AG08396 (cell line): ENCODE data around the gene ISM2.
"Not testable (repeated sequence)": the region's sequence is repeated elsewhere in the genome, so short reads cannot be mapped to it uniquely, and the experiment has no call there.

ENCODE experiments used
- DNase-seq: peaks from one replicate; pipeline ENCODE4 v3.0.0; 2012; ENCODE audit warnings: low spot score, mixed read lengths

ISM2 gene

DNA sequence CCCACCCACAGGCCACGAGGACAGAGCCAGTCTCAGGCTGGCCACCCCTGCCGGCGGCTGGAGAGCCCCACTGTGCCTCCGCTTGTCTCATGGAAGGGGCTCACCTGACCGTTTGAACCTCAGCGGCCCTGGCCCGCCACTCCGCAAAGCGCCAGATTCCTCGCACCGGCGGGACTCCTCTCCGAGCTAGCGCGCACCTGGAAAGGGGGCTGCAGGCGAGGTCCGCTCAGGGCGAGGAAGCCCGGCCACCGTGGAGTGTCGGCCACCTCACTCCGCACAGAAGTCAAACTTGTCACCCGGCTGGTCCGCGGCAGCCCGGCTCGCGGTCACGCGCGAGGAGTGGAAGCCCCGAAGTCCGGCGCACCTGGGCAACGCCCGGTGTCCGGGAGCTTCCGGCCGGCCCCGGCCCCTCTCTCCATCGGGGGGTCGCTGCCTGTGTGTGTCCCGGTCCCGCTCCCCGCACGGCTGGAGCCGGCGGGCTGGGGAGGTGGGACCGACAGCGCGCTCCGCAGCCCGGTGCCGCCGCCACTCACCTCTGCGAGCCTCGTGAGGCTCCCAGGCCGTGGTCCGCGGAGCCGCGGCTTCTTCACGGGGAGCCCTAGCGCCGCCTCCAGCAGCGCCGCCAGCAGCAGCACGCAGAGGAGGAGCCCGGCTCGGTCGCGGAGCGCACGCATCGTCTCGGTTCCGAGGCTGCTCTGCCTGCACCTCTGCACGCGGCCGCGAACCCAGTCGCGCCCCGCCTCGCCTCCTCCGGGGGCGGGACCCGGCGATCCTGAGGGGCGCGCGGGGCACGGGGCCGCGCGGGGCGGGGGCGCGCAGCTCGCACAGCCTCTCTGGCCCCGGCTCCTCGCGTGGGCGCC lies at the start of gene ISM2:
Gene ISM2 (minus strand): TSS at position 697 of the 860 bp plus-strand sequence. CDS start 23 bp downstream, at position 674.
- DNase-seq: peak; percentile 84

DNA sequence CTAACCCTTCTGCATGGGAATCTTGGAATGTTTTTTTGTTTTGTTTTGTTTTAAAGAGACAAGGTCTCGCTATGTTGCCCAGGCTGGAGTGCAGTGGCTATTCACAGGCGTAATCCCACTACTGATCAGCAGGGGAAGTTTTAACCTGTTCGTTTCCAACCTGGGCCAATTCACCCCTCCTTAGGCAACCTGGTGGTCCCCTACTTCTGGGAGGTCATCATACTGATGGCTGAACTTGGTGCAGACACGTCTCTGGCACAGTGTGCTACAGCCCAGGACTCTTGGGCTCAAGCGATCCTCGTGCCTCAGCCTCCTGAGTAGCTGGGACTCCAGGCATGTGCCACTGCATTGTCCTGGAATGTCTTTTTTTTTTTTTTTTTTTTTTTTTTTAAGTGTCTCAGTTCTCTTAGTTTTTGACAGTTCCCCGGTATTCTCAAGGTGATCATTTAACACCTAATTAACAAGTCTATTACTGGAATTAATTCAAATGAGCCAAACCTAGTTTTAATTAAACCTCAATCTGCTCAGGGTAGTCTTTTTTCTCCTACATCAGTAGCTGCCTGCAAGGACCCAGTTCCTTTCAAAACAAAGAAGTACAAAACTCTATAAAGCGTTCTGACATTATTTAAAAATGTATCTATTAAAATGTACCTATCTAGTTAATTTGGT lies 49.0 kb upstream of the ISM2 start:
- no peak for DNase-seq

DNA sequence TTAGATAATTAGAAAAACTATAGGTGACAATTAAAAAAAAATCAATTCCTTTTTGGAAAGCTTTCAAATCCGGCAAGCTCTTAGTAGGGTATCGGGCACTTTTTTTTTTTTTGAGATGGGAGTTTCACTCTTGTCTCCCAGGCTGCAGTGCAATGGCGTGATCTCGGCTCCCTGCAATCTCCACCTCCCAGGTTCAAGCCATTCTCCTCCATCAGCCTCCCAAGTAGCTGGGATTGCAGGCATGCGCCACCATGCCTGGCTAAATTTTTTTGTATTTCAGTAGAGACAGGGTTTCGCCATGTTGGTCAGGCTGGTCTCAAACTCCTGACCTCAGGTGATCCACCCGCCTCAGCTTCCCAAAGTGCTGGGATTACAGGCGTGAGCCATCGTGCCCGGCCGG lies 46.6 kb upstream of the ISM2 start:
- DNase-seq: not testable (repeated sequence)

DNA sequence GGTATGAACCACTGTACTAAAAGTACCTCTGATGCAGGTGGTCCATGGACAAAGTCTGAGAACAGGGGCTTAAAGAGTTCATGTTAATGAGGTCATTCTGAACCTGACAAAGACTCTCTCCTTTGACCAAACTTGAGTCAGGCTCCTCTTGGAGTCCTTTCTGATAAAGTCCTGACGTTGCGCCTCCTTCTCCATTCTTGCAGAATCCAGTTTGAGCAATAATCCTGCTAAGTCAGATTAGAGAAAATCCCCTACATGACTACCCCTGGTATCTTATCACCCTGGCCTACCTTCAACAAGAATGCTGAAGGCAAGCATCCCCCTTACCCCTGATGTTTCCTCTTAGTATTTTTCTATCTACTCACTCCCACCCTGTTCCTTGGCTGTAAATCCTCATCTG lies 46.0 kb upstream of the ISM2 start:
- no peak for DNase-seq

DNA sequence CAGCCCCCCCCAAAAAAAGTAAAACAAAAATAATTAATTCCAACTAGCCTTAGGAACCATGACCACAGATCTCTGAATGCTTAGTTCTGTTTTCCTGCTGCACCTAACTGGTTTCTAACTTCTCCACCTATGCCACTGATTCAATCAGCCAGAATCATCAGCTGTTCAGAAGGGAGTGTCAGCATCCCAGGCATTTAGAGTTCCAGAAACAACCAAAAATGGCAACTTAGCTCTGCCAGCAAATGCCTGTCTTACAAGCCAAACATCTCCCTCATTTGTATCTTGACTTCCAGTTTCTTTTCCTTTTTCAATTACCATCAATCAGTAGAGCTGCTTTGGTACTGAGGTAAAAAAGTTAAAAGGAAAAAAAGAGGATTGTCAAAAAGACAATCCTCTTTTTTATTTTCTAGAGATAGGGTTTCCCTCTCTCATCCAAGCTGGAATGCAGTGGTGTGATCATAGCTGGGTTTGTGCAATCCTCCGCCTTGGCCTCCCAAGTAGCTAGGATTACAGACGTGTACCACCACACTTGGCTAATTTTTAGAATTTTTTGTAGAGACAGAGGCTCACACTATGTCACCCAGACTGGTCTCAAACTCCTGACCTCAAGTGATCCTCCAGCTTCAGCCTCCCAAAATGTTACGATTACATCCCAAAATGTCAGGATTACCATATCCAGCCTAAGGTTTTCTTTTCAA lies 45.2 kb upstream of the ISM2 start:
- no peak for DNase-seq

DNA sequence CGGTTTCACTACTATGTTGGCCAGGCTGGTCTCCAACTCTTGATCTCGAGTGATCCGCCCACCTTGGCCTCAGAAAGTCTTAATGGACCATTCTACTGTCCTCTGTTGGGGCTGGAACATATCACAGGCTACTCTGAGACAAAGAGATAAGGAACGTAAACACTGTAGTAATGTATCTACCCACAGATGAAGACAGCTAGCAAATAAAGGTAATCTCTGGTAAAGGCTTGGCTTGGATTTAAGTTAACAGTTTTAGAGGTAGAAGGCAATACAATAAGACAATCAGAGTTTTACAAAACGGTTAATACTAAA lies 44.6 kb upstream of the ISM2 start:
- DNase-seq: no peak

DNA sequence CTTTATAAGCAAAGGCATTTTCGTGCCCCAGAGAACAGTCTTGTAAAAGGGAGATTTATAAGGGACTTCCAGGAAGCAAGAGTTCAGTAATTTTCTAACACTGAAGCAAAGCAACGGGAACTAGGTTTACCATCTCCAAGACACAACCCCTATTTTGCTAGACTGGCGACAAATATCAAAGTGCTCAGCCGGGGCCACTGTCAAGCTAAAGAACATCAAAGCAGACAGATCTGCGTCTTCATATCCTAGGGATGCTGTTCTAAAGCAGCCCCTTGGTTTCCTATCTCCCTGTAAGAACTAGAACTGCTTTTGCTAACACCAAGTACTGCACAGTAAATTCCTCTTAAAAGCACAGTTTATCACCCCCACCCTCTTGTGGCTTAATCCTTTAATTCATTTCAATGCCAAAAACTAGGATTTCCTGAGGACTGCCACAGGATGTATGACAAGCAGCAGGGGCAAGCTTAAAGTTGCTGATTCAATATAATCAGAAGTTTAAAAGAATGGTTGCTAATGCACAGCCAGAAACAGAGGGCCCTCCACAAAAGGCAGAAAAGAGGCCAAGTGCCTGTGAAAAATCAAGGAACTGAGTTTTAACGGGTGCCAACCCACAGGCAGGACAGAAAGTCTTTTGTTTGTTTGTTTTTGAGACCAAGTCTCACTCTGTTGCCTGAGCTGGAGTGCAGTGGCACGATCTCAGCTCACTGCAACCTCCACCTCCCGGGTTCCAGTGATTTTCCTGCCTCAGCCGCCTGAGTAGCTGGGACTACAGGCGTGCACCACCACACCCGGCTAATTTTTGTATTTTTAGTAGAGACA lies 44.0 kb upstream of the ISM2 start:
- no peak for DNase-seq

DNA sequence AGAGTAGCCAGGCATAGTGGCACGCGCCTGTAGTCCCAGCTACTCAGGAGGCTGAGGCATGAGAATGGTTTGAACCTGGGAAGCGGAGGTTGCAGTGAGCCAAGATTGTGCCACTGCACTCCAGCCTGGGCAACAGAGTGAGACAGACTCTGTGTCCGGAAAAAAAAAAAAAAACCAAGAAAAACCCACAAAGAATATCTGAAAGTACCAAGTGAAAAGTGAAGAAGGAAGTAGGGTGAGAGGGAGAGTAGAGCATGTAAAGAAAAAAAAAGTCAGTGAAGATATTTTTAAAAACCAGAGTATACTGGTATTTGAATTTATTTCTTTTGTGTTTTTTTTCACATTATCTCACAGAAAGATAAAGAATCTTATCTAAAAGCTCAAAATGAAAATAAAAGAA lies 43.3 kb upstream of the ISM2 start:
- DNase-seq: no peak

DNA sequence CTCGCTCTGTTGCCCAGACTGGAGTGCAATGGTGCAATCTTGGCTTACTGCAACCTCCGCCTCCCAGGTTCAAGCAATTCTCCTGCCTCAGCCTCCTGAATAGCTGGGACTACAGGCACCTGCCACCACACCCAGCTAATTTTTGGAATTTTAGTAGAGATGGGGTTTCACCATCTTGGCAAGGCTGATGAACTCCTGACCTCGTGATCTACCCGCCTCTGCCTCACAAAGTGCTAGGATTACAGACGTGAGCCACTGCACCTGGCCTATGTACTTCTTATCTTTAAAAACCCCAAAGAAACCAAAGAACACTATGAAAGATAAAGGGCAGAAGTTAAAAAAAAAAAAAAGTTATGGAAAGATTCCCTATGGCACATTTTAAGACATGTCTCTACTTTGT lies 38.3 kb upstream of the ISM2 start:
- not testable (repeated sequence) for DNase-seq

DNA sequence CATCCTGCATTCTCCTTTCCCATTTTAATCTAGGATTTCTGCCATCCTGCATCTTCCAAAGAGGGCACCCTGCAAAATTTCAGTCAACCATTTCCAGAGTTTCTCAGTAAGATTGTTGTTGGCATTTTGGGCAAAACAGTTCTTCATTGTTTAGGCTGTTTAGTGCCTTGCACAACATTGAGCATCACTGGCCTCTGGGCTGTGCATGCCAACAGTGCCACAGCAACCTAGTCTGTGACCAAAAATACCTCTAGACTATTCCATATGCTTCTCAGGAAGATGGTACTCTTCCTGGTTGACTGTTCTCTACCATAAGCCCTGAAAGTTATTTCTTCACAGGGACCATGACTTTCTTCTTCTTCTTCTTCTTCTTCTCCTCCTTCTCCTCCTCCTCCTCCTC lies 32.5 kb upstream of the ISM2 start:
- no peak for DNase-seq

DNA sequence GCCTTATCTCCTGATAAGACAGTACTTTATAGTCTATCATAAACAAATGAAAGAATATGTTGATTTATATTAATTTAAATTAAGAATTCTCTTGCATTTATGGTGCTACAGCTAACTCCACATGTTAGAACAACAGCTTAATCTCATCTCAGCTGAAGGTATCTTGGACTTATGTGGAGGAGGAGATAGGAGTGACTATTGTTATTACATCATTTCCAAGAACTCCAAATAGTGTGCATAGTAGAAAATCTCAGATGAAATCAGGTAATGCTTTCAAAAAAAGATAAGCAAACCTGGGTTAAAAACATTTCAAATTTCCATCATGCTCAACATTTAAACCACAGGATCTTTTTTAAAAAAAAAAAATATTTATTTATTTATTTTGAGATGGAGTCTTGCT lies 31.3 kb upstream of the ISM2 start:
- no peak for DNase-seq

DNA sequence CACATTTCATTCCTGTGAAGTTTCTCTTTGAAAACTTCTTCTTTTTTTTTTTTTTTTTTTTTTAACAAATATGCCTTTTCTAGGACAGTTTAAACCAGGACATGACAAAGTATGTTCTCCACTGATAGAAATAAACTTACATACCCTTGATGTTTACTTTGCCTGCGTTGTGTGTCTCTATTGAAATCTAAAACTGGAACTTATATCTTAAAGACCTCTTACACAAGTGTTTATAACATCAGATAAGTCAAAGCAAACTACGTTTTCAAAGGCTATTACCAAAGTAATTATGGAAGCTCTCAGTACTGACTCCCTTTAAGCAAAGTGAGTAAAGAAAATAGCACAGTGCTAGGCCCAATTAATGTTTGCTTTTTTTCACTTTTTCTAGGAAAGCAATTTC lies 30.6 kb upstream of the ISM2 start:
- no peak for DNase-seq

DNA sequence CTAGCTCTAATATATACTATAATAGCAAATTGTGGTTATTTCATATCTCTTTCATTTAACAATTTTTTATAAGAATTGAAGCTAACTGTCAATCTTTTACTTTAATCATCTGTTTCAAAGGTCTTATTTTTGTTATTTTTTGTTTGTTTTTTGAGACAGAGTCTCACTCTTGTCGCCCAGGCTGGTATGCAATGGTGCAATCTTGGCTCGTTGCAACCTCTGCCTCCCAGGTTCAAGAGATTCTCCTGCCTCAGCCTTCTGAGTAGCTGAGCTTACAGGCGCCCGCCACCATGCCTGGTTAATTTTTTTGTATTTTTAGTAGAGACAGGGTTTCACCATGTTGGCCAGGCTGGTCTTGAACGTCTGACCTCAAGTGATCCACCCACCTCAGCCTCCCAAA lies 30.1 kb upstream of the ISM2 start:
- not testable (repeated sequence) for DNase-seq

DNA sequence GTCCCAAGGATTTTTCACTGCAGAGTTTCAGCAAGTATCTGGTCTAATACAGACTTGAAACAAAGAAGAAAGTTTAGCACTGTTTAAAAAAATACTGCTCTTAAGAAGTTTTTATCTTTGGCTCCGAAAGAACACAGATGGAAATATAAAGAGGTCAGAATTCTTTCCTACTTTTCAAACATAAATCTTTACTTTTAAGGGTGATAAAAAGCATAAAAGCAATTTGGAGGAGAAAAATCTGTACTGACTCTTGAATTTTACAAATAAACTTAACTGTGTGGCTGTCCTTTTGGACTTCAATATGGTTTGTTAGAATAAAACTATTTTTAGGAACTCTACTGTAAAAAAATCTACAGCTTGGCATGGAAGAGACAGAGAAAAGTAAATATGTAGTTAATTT lies 27.6 kb upstream of the ISM2 start:
- DNase-seq: no peak

DNA sequence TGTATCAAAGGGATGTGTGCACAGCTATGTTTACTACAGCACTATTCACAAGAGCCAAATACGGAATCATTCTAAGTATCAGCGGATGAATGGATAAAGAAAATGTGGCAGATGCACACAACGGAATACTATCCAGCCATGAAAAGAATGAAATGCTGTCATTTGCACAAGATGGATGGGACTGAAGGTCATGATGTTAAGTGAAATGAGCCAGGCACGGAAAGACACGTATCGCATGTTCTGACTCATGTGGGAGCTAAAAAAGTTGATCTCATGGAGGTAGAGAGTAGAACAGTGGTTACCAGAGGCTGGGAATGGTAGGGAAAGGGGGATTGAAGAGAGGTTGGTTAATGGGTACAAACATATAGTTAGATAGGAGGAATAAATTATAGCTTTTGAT lies 25.9 kb upstream of the ISM2 start:
- no peak for DNase-seq

DNA sequence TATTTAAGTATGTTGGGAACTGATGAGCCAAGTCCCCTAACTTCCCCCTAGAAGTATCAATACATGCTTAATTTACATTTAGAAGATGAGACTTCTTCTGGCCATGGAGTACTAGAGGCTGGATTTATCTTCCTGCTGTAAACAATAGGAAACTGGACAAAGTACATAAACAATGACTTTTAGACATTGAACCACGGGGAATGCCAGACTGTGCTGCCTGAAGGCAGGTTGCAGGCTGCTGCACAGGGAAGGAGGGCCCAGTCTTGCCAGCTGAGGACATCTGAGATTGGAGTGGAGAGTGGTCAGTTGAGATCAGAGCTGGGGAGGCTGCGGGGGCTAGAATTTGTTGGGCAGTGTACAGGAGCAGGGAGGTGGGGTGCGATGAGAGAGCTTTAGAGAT lies 24.5 kb upstream of the ISM2 start:
- DNase-seq: no peak

DNA sequence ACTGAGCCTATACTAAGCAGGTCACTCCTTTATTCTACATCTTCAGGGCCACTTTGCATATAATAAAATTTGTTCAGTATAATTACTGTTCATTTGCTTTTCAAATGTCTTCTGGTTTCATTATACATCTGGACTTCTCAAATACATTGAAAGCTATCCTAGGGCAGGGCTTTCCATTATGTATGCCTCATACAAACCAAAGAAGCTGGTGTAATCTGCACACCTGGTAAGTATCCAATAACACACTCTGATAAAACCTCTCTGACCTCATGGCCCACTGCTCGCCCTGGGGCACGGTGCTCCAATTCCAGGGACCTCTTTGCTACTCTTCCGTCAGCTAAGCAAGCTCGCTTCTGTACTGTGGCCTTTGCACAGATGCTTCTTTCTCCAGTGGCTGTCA lies 21.9 kb upstream of the ISM2 start:
- no peak for DNase-seq

DNA sequence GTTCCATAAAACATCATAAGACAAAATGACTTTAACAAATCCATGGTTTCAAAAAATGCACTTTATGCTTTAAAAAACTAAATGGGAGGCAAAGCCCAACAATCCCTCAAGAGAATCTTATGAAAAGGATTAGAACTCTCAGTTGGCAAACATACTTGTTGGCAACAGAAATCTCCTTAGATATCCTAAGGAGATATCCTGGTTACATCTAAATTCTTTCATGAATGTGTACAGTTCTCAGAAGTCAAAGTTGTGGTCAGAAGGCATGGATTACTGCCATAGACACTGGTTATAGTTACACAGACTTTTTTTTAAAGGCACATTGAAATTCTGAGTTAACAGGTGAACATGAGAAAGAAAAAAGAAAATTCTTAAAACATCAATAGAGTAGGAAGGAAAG lies 17.5 kb upstream of the ISM2 start:
- DNase-seq: no peak

DNA sequence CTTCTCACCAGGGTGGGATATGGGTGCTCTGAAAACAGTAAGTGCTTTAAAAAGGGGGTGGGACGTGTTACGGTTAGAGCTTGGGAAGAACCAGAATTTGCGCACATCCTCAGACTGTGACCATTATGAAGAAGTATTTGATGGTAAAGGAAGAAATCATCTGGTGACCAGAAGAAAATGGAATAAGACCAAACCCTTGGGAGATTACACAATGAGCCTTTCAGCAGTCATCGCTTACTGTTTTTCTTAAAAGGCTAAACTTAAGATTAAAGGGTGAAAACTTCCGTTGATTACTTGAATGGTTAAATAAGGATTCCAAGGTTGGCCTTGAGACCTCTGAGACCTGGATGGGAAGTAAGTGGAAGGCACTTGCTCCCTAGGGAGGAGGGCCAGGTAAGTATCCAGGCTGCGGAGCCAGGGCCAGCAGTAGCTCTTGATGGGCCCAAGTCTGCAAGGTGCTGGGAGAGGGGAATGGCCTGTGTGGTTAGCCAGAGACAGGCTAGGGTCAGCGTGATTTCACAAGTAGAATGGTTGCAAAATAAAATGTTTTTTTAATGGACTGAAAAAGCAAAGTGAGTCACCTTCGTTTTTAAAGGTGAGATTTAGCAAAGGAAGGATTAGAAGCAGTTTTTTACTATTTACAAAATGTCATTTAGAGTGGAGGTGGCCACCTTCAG lies 13.0 kb upstream of the ISM2 start:
- DNase-seq: no peak

DNA sequence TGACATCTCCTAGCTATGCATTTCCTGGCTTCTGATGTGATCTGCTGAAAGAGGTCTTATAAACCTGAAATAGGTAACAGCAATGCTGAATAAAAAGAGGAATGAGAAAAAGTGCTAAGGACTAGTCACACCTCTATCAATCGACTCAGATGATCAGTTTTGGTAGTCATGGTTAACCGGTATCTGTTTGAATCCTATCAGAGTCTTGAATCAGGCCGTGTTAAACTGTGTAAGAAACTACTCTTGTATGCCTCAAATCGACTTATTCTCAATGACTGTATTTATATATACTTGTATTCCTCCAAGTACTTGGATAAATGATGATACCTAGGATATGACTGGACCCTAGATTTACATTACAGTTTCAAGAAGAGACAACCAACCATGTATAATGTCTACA lies 10.8 kb upstream of the ISM2 start:
- no peak for DNase-seq

DNA sequence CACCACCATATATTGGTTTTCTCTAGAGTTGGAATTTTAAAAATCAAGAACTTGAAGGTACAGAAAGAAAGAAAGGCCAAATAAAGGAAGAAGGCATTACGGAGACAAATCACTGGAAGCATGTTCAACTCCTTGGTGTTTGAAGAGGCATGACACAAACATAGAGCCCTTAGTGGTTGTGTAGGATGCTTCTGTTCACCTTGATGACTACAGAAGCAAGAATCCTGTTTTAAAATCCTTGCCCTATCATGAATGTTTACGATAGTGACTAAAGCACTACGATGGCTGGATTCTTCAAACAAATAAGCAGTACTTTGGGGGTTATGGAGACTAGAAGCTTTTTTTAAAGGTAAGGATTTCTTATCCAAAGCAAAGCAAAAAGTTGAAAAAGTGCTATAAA lies 10.3 kb upstream of the ISM2 start:
- DNase-seq: no peak

DNA sequence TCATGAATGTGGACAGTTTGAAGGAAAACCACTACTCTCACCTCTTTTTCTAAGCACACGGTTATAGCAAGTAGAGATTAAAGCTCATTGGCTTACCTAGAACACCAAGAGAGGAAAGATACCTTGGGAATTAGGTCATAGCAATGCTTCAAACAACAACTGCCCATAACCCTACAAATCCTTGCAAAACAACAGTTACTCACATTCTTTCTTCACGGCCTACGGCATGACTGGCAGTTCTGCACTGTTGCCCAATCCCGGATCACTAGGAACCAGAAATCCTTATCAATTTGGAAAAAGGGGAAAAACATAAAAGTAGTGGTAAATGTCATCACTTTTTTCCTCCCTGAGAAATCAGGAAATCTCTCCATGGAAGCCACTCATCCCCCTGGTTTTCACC lies 9.6 kb upstream of the ISM2 start:
- peak; percentile 49 for DNase-seq
